Mammary epithelial cell (primary cell): ENCODE results near the gene PTGER2.

ENCODE experiments used
- CTCF ChIP-seq, 2 donors: IDR thresholded peaks in 1 of 2; conservative IDR thresholded peaks in 1 of 2; 2 replicates each; pipeline ENCODE4 v1.5.1; 2011 to 2012; ENCODE audit warnings: inconsistent platforms in 2 of 2, low read length in 2 of 2, mild to moderate bottlenecking in 2 of 2, control low read depth in 1 of 2, low read depth in 1 of 2; ENCODE audit not compliant: insufficient read depth in 1 of 2; ENCODE audit errors: extremely low read depth in 1 of 2
- EZH2 ChIP-seq: IDR thresholded peaks from 2 replicates; pipeline ENCODE4 v1.6.1; 2012; ENCODE audit warnings: low read length, inconsistent platforms, borderline replicate concordance

- TF ChIP-seq EZH2, result no peak
- no peak for TF ChIP-seq CTCF (conservative IDR thresholded peaks at IDR 0.05 in 1 of 2, IDR thresholded peaks at IDR 0.05 in 1 of 2; ENCODE audit: extremely low read depth in 1 of 2, insufficient read depth in 1 of 2, low read depth in 1 of 2, low read length in 2 of 2)
Observed at GRCh38 chr14:52307376-52307775, 6.7 kb upstream of the PTGER2 start.
